Neural crest cell (in vitro differentiated cells): ENCODE measurements around the gene PJVK. TPM values are rescaled to one million over a fixed set of nuclear protein-coding genes. Genes with fewer than 3 reads are reported as not detected.

Source experiments
- DNase-seq: peaks from one replicate; pipeline ENCODE4 v3.0.0; 2021; ENCODE audit warnings: low read depth, mixed read lengths, low spot score
- H3K27ac Mint-ChIP-seq: one replicate; pipeline ENCODE4 v1.8.0; 2021; ENCODE audit warnings: mild to moderate bottlenecking, mixed read lengths; ENCODE audit not compliant: unreplicated experiment
- H3K27me3 Mint-ChIP-seq: 2 replicates; pipeline ENCODE4 v1.8.0; 2021; ENCODE audit warnings: low read depth, mild to moderate bottlenecking, mixed read lengths
- H3K36me3 Mint-ChIP-seq: 2 replicates; pipeline ENCODE4 v1.8.0; 2021; ENCODE audit warnings: low read depth, mild to moderate bottlenecking, mixed read lengths
- H3K4me1 Mint-ChIP-seq: 2 replicates; pipeline ENCODE4 v1.8.0; 2021; ENCODE audit warnings: mixed read lengths
- H3K4me3 Mint-ChIP-seq: one replicate; pipeline ENCODE4 v1.8.0; 2021; ENCODE audit warnings: mild to moderate bottlenecking, mixed read lengths
- H3K9me3 Mint-ChIP-seq: 2 replicates; pipeline ENCODE4 v1.8.0; 2021; ENCODE audit warnings: mixed read lengths
- total RNA-seq: library from RNA; stranded (reverse); gene quantifications from 2 replicates; pipeline ENCODE4 v1.2.1, GENCODE V29; 2021
- TF ChIP-seq, protein P1 (sequence below): fragments of 200-600 bp; sonication (generic); conservative IDR thresholded peaks from 2 replicates; pipeline ENCODE4 v1.5.0; 2021; ENCODE audit warnings: antibody characterized with exemption, mild to moderate bottlenecking

PJVK gene
- total RNA-seq, 1 donor from 2014 or later: 5.8 TPM

DNA sequence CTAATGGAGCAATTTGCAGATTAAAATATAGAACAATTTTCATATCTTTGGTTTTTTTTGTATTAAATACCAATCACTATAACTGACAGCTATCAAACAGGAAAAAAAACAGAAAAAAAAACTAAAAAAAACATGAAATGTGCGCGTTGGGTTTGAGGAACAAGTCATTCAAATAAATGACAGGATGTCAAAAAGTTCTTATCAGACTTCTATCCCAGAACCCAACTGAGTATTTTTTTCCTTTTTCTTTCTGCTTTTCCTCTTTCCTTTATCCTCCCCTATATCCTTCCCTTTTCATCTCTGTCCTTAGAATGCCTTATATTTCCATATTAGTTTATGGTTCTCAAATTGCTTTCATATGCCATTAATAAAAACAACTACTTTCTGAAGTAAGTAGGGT lies 14.5 kb upstream of the PJVK start:
- Mint-ChIP-seq H3K27me3 (no peaks in the 10 kb centered on the region), H3K4me1 (no peaks in the 10 kb centered on the region), H3K4me3 (no peak overlapping the region), H3K27ac (no peak overlapping the region), H3K9me3 (no peaks in the 10 kb centered on the region), H3K36me3 (peaks cover 17% of the 10 kb centered on the region)
- TF ChIP-seq, protein P1, sequence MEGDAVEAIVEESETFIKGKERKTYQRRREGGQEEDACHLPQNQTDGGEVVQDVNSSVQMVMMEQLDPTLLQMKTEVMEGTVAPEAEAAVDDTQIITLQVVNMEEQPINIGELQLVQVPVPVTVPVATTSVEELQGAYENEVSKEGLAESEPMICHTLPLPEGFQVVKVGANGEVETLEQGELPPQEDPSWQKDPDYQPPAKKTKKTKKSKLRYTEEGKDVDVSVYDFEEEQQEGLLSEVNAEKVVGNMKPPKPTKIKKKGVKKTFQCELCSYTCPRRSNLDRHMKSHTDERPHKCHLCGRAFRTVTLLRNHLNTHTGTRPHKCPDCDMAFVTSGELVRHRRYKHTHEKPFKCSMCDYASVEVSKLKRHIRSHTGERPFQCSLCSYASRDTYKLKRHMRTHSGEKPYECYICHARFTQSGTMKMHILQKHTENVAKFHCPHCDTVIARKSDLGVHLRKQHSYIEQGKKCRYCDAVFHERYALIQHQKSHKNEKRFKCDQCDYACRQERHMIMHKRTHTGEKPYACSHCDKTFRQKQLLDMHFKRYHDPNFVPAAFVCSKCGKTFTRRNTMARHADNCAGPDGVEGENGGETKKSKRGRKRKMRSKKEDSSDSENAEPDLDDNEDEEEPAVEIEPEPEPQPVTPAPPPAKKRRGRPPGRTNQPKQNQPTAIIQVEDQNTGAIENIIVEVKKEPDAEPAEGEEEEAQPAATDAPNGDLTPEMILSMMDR: no peak
- no peak for DNase-seq

DNA sequence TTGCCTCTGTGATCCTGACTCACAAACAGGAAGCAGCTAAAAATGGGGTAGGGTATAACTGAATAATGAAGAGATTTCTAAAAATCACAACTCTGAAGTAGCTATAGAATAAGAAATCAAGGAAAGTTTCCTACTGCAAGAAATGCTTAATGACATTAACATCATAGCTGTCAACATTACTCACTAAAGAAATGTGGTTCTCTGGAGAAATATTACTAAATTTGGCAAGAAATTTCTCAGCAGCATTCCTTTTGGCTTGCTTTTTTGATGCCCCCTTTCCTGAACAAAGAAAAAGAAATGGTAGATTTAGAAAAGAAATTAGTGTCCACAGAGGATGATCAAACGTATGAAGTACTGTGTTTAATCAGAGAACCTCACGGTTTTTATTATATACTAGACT lies 9.8 kb upstream of the PJVK start:
- TF ChIP-seq, protein P1: no peak
- H3K36me3 Mint-ChIP-seq: peaks cover 14% of the 10 kb centered on the region

DNA sequence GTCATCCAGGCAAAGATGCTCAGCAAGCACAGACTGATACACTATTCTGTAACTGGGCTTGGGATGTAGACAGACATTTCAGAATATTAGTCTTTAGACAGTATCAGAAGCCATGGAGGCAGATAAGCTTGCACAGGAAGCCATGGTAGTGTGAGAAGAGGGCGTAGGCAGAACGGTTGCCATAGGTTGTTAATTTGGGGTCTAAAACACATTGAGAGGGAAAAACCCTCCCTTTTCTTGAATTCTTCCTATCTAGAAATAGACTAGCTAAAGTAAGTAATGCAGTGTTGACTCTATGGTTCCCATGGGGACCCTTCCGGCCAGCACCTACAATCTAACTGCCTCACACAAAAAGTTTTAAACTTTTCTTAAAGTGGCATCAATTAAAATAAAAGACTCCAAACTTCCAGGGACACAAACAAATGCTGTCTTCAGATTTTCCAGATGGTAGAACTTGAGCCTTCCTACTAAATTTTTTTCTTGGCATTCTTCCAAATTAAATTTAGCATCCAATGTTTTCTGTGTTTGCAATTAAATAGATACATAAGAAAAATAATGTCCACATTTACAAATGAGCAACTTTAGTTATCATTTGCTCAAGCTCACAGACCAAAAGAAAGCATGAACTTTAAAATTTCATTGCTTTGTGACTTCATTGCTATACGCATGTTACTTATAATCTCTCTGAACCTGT lies 2.1 kb upstream of the PJVK start:
- H3K4me1 Mint-ChIP-seq: peaks cover 35% of the 10 kb centered on the region
- H3K27me3 Mint-ChIP-seq: no peaks in the 10 kb centered on the region
- H3K27ac Mint-ChIP-seq: no peak overlapping the region

More for the DNA sequence above, 9.8 kb upstream of the PJVK start:
- no peaks in the 10 kb centered on the region for H3K4me1 Mint-ChIP-seq
- H3K27me3 Mint-ChIP-seq: no peaks in the 10 kb centered on the region
- no peaks in the 10 kb centered on the region for H3K9me3 Mint-ChIP-seq
- no peak for DNase-seq
- no peak overlapping the region for H3K27ac Mint-ChIP-seq
- no peak overlapping the region for H3K4me3 Mint-ChIP-seq

DNA sequence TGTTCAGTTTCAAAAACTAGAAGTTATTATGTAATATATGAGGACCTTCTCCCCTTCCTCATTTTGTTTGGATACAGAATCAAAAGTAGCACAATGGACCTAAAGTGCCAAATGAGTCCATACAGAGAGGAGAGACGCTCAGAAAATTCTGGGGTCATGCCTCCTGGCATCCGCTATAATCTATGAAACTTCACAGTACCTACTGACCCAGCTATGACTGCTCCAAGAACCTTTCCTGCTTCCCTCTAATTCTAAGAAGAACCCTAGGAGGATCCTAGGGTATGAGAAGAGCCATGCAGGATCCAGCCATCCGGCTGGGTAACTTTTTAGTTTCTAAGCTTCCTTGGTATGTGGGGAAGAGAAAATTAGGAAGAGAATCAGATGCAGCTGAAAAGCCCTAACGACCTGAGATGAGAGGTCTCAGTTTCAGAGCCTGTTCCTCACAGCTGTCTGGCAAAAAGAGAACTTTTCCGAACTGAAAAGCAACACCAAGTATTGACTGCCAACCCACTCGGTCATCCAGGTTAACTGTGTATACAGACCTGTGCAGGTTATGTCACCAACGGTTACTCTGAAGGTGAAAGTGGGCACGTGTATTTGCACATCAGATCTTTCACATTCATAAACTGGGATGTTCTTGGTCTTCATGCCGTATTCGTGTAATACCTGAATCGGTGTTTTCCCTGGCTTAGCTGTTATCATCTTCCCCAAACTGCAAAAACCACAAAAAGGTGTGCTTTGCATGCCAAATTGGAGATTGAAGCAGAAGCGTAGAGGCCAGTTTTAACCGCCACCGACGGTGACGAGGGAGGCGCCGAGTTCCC lies 1.3 kb upstream of the PJVK start:
- Mint-ChIP-seq H3K27me3 (no peaks in the 10 kb centered on the region), H3K36me3 (peaks cover 14% of the 10 kb centered on the region), H3K27ac (peak overlapping the region; percentile 62), H3K9me3 (no peaks in the 10 kb centered on the region), H3K4me3 (peak overlapping the region; percentile 95), H3K4me1 (peaks cover 35% of the 10 kb centered on the region)
- TF ChIP-seq, protein P1: no peak
- no peak for DNase-seq

More for the DNA sequence above, 2.1 kb upstream of the PJVK start:
- H3K9me3 Mint-ChIP-seq: no peaks in the 10 kb centered on the region
- H3K36me3 Mint-ChIP-seq: peaks cover 15% of the 10 kb centered on the region
- no peak for DNase-seq
- peak overlapping the region; percentile 95 for H3K4me3 Mint-ChIP-seq
- TF ChIP-seq, protein P1: no peak

DNA sequence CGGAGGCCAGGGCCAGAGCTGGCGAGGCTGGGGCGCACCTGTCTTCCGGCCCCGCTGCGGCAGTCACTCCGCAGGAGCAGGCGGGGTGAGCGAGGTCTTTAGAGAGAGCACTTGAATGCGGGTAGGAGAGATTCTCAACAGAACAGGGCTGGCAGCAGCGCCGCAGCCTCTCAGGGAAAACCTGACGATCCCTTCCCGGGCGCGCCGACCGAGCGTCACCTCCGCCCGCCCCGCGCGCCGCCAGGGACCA lies 729 bp upstream of the PJVK start:
- Mint-ChIP-seq H3K4me3 (peak overlapping the region; percentile 95), H3K27me3 (no peaks in the 10 kb centered on the region), H3K9me3 (no peaks in the 10 kb centered on the region)

More for the DNA sequence above, 729 bp upstream of the PJVK start:
- Mint-ChIP-seq H3K36me3 (peaks cover 10% of the 10 kb centered on the region), H3K4me1 (peaks cover 35% of the 10 kb centered on the region), H3K27ac (peak overlapping the region; percentile 62)
- TF ChIP-seq, protein P1: no peak
- DNase-seq: no peak
